ENCODE results near the gene THBD.

THBD gene, protein sequence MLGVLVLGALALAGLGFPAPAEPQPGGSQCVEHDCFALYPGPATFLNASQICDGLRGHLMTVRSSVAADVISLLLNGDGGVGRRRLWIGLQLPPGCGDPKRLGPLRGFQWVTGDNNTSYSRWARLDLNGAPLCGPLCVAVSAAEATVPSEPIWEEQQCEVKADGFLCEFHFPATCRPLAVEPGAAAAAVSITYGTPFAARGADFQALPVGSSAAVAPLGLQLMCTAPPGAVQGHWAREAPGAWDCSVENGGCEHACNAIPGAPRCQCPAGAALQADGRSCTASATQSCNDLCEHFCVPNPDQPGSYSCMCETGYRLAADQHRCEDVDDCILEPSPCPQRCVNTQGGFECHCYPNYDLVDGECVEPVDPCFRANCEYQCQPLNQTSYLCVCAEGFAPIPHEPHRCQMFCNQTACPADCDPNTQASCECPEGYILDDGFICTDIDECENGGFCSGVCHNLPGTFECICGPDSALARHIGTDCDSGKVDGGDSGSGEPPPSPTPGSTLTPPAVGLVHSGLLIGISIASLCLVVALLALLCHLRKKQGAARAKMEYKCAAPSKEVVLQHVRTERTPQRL

DNA sequence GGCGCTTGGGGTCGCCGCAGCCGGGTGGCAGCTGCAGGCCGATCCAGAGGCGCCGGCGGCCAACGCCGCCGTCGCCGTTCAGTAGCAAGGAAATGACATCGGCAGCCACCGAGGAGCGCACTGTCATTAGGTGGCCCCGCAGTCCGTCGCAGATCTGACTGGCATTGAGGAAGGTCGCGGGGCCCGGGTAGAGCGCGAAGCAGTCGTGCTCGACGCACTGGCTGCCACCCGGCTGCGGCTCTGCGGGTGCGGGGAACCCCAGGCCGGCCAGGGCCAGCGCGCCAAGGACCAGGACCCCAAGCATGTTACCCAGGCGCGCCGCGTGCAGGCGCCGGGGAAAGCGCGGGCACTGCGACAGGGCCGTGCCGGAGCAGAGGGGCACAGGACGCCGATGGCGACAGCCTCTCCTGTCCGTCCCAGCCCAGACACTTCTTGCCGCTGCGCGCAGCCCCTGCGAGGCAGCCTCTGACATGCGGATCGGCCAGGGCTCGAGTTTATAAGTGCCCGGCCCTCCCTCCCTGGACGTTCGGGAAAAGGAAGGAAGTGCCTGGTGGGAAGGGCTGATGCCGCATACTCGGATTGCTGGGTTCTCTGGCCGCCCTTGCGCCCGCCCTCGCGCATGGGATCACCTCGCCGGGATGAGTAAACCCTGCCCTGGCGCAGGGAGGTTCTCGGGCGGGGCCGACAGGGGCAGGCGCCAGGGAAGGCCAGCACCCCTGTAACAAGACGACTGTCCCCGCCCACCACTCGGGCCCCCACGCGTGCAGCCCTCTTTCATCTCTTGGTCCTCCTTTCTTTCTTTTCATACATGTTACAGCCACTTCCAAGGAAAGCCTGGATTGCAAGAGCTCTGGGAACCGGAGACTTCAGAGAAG lies at the start of gene THBD:
Gene THBD (minus strand): TSS at position 472 of the 875 bp plus-strand sequence. CDS start 168 bp downstream, at position 304.
- DNase-seq = no peak

DNA sequence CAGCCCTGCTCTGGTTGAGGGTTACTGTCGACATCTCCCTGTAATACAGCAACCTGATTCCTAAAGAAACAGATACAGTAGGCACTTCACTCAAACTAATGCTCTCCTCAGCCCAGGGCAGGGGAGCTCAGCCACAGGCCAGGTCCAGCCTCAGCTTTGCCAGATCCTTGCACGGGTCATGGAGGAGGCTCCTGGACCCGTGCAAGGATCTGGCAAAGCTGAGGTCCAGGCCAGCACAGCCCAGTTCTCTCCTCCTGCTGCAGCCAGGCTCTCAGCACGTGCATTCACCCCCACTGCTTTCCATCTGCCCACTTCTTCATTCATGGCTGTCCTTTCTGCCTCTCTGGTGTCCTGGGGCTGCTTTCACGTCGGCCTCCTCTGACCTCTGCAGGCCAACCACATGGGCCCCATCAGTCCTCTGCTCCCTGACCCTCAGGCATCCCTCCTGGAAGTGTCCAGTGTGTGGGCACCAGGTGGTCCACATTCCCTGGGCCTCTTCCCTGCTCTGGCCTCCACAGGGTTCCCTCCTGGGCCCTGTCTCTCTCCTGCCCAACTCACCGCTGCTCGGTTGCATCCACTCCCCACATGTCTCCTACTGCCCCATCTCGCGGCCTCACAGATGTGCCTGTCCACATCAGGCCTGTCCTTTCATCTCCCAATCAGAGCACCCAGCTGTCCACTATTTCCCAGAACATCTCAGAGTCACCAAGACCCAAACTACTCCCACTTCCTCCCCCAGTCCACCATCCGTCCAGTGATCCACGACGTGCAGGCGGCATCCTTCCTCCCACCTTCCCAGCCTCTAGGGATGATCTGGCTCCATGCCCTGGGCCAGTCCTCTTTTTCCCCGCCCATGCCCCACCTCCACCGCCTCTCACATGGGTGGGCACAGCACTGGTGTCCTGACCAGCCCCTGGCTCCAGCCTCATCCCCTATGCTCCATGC lies 48.4 kb upstream of the THBD start:
- no peak for DNase-seq

DNA sequence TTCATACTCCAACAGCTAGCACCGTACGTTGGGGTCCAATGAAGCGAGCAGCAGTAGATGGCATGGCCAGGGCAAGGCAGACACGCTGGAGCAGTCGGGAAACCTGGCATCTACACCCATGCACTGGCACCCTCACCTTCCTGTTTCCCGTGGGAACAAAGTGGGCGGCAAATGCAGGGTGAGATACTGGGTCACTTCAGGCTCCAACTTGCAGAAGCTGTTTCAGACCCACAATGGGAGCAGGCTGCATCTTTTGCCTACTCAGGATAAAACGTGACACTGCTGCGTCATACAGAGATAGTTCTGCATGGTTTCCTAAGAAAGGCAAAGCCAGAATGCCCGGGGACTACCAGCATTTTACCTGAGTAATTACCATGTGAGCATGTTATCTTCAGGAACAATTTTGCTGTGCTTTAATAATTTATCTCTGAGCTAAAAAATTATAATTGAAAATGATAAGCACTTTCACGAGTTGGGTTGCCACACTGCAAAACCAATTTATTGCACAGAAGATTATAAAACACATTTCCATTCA lies 47.6 kb upstream of the THBD start:
- DNase-seq = no peak

DNA sequence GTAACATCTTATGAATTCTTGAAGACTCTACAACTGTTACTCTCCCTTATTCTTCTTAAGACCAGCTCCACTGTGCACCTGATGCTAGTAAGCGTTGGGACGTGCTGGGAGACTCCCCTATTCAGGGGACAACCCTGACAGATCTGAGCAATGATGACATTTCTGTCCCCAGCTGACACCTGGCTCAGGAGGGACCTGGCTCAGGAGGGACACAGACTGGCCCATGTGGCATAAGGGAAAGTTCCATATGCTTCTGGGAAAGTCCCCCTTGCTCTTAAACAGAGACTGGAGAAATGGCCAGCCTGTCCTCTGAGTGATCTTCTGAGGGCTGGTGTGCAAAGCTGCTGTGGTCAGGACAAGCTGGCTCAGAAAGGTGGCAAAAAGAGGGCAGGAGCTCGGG lies 46.6 kb upstream of the THBD start:
- no peak for DNase-seq

DNA sequence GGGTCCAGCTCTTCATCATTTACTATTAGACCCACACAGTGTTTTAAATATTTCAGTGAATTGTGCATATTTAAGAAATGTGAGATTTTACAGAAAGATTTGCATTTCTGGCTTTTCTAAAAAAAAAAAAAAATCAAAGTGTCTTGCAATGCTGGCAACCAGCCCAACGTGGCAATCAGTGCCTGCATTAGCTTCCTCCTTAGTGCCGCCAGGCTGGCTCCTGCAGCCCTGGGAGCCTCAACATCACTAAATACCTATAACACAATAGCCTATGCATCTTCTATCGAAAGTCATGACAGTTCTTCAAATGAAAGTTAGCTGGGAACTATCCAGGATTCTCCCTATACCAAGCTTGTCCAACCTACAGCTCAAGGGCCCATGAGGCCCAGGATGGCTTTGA lies 46.0 kb upstream of the THBD start:
- DNase-seq = no peak

DNA sequence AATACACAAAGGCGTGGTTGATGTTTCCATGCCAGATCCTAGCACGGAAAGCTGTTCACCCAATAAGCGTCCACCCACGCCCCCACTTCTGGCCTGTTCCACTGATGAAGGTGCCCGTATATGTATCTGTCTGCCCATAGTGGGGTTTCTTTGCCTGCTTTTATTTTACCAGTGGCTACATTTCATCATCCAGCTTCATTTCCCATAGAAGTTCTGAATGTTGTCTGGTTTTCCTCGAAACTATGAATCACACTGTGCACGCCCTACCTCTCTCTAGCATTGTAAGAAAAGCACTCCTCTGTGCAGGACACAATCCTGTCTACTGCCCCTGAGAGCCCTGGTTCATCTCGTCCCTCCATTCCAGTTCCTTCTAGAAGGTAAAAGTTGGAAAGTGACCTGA lies 45.5 kb upstream of the THBD start:
- DNase-seq = no peak

DNA sequence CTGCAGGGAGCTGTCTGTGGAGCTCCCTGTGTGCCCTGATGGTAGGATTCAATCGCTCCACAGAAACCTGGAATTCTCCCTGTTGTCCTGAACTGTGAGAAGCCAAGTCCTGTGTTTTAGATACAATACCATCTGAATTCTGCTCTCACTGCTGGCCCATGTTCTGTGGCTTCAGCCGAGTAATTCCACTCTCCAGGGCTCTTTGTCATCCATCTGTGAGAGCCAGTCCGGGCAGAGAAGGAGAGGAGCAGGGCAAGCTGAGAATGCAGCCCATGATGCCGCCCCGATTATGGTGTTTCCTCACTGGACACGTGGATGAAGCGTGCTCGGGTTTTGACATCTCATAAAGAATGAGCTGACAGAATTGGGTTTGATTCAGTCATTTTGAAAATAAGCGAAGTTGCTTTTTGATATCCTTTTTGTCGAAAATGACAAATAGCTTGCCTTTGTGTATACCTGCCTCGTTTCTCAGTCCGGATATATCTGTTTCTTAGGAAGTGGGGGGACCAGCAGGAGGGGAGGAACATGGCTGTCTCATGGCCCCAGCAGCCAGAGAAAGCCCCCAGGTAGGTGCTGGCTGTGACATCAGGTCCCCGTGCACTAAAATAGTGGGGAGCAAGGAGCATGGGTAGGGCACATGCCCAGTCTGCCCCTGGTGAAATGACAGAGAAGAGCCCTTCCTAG lies 44.9 kb upstream of the THBD start:
- no peak for DNase-seq

DNA sequence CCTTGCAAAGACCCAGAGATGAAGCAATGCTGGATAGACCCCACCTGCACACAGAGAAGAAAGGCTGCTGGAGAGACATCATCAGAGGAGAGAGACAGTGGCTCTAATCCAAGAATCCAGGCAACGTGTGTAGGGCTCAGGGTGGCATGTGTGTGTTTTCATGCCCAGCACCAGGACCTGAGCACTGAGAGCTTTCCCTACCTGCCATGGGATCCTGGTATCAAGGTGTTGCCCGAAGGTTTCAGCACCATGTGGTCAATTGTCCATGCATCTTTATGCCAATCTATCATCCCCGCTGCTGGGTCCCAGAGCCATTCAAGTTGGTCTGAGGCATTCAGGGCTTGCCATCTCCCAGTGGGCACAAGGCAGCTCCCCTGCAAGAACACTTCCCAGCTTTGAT lies 44.1 kb upstream of the THBD start:
- DNase-seq = no peak

DNA sequence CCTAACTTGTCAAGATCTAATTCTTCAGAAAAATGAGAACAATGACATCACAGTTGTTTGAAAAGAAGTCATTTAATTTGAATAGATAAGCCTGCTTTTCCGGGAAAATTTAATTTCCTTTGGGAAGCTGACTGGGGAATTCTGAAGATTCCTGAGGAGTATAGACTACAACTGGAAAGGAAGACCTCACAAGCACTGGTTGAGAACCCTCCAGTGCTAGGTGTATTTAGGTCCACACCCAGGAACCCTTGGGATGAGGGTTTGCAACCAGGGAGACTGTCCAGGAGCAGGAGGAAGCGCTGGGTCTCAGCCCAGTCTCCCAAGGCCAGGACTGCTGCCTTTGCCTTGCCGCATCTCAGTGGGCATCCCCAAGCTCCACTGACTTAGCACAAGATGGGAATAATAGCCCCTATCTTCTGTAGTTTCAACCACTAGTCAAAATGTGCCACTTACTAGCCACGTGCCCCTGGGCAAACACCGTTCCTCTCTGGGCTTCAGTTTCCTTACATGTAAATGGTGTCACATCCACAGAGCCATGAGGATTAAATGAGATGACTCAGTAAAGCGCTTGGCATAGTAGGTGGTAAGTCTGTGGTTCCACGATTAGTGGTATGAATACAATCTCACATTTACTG lies 43.5 kb upstream of the THBD start:
- no peak for DNase-seq

DNA sequence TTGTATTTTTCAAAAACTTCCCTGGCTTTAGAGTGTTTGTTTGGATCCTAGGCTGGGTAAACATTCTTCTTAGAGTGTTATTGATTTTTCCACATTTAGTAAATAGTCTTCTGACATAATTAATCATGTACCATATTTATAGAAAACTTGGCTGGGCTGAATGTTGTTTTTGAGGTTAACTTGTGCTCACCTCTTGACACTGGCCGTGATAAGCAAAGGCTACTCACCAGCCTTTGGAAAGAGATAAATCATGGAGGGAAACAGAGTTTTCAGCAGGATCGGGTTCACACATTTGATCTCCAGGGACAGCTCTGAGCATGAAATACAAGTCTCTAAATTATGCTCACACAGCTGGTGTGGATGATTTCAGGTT lies 42.9 kb upstream of the THBD start:
- no peak for DNase-seq

DNA sequence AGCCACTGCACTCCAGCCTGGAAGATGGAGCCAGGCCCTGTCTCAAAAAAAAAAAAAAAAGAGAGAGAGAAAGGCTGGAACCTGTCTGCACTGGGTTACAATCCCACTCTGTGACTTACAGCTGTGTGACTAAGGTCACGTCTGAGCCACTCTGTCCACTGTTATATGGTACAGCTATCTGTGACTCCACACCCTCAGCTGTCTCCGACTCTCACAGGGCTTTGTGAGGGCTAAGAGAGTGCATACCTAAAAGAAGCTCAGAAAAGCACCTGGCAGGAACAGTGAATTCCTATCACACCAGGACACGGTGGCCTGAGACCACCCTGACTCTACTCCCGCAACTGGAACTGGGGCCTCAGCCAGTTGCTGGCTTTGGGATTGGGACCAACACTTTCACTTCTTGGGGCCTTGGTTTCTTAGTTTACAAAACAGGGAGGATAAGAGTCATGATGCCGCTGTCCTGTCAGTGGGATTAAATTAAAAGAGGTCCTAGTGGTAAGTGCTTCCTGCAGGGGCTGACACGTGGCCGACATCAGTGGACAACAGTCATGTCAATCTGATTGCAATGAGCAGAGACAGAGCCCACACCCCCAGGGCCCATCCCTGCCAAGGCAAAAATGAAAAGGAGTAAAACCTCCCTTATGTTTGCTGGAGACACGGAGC lies 42.4 kb upstream of the THBD start:
- DNase-seq = no peak

DNA sequence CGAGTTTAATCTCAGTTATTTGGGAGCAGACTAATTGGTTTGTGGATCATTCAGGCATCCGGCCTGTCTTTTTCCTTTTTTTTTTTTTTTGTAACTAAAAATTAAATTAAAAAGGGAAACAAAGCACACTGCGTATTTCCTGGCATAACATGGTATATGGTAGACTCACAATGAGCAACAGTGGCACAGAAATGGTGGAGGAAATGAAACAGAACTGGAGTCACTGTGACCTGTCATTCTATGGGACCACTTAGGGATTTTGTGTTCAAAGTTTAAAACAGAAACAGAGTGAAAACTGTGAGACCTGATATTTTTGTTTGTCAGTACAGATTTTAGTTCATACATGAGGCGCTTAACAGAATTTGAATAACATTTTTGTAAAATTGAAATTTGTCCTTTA lies 41.4 kb upstream of the THBD start:
- DNase-seq = no peak

DNA sequence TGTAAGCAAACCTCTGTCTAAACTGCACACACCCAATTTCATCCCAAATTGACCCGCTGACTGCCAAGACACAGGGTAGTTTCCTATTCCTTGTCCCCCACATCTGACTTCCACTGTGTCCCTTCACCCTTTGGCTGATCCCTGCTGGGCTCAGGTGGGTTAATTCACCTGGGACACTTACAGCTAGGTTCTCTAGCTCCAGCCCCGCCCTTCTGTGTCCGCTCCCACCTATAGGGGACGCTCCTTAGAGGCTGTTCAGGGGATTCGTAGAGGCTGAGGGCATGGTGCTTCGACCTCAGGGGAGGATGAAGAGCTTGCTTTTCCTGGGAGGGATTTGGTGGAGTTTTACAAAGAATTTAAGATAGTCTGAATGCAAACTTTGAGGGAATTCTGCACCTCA lies 40.7 kb upstream of the THBD start:
- no peak for DNase-seq

DNA sequence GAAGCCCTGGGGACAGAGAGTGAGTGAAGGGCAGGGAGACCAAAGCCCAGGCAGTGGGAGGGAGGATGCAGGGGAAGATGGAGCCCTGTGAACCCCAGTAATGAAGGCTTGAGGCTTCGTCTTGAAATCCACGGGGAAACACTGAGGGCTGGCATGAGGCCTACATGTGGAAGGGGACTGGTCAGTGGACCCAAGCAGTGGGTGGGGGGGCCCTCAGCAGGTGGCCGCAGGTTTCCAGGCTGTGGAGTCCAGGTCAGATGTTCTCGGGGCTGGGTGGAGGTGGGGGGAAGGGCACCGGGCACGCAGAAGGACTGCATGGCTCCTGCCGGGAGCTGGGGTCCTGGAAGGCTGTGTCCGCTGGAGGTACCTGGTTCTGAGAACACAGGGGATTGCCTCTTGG lies 39.4 kb upstream of the THBD start:
- DNase-seq = no peak

DNA sequence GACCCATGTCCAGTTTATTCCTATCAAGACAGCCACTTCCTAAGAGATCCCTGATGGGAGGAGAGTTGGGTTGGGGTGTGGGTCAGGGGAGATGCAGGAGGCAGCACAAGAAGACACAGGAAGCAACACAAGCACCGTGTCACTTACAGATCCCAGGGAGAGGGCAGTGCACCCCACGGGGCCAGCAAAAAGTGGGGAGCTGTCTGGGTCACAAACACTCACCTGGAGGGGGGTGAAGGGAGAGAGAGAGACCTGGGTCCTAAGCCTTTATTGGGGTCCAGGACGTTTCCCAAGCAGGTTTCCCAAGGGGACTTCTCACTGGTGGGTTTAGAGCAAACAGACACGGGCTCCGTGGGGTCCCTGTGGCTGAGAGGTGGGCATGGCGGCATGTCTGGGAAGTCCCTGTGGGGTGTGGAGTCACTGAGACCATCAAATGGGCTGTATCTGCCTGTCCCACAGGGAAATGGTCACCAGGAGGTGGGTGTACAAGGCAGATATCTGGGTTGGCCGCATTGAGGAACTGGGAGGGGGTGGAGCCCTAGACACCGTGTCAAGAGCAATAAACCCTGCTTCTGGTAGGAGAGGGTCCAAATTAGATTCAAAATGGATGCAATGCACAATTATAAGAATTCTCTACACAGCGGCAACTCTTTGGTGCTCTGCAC lies 38.2 kb upstream of the THBD start:
- no peak for DNase-seq

DNA sequence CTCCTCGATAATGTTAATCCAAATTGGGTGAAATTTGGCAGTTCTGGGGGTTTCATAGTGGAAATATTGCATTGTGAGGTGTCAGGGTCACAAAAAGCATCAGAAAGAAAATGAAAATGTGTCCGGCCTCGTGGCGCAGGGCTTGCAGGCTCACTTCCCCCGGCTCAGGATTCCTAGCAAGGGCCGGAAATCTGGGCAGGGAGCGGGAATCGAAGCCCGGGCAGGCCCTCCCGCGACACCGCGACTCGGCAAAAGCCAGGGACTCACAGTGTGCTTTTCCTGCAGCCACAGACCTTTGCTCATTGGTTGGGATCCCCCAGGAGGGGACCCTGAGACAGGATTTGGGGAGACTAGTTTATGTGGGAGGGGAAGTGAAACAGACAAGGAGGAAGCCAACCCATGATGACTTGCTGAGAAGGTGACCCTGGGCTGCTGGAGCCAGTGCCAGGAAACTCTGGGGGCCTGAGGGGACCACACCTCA lies 37.5 kb upstream of the THBD start:
- DNase-seq = no peak

DNA sequence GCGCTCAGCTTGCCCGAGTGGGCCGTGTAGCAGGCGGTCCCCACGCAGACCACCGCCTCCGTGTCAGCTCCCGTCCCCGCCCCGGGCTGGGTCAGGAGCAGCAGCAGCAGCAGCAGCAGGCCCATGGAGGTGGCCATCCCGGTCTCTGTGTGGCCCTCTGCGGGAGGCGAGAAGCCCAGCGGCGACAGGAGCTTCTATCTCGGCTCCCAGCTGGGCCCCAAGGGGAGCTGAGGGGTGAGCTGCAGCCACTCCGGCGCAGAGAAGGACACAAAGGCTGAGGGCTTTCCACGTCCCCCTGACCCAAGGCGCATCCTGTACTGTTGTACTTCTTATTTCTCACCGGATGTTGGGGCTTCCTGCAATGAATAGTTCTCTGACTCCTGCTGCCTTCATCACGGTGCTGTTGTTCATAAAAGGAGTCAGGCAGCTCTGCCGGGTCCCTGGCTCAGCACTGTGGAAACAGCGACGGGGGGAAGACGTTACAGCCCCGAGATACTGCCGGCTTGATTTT lies 36.6 kb upstream of the THBD start, which contains the start of gene CD93:
Gene CD93 (minus strand): TSS at position 269 of the 511 bp plus-strand sequence. CDS start 132 bp downstream, at position 137.
- peak; percentile 32 for DNase-seq

DNA sequence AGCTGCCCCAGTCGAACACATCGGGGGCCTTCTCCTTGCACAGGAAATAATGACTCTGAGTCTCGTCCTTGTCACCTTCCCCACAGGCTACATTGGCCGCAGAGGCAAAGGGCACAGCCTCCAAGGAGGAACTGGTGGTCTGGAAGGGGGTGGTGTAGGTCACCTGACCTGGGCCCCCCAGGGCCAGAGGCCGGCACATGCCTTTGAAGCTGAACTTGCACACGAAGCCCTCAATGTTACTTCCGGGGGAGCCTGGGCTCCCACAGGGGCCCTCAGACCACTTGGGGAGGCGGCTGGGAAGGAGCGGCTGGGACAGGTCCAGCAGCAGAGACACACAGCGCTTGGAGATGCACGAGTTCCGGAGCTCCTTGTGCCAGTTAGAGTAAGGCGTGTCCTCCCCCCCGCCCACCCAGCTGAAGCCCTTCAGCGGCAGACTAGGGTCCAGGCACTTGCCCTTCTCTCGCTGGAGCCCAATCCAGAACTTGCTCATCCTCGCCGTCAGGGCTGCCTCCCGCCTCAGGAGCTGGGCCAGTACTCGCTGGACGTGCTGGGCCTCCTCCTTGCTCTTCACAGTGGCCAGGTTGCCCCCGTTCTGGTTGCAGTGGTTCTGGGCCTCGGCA lies 36.1 kb upstream of the THBD start:
- no peak for DNase-seq

DNA sequence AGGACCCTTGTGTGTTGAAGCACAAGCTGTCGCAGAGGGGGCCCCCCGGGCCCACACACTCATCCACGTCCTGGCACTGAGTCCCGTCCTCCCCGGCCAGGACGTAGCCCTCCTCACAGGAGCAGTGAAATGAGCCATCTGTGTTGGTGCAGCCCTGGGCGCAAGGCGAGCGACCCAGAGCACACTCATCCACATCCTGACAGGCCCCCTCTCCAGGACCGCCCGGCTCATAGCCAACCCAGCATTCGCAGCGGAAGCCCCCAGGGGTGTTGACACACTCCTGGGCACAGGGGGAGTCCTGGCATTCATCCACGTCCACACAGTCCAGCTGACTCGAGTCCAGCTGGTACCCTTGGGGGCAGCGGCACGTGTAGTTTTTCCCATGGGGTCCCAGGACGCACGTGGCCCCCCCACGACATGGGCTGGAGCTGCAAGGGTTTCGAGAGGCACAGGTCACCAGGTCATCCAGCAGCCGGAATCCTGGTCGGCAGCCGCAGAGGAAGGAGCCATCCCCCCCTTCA lies 35.4 kb upstream of the THBD start:
- no peak for DNase-seq
